GM19455 (cell line): ENCODE results near the gene APH1A.
A peak's percentile ranks its signal among the peaks of the same experiment; 100 is the strongest.
"Not testable (repeated sequence)": the region's sequence is repeated elsewhere in the genome, so short reads cannot be mapped to it uniquely, and the experiment has no call there.

ENCODE experiments used
- ATAC-seq: cut with Tn5 transposase; IDR thresholded peaks from one replicate; pipeline ENCODE4 v1.9.1; 2021; ENCODE audit not compliant: unreplicated experiment

The APH1A gene

DNA sequence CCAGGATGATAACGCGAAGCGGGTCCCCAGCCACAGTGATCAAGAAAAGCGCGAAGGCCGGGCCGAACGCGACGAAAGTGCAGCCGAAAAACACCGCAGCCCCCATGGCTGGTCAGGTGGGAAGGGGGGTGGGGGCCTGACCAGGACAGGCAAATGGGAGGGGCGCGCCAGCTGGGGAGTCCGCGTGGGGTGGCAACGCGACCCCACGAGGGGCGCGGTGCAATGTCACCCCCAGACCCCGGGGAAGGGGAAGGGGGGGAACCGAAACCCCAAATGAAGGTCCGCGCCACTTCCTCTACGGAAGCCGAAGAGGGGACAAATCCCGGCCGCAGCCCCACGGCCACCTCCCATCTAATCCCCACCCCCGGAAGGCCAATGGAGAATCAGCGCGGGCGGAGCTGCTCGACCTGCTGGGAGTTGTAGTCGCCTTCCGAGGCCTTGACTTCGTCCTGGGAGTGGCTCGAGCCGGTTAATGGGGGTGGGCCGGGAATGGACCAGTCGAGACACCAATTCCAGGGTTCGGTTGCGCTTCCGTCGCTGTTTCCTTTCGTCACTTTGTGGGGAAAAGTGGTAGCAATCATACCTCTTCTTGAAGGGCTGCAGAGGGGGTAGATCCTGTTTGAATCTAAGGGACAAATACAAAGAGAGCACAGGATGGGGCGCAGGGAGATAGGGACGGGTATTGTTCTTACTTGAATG, at the start of gene APH1A:
Gene APH1A (minus strand): TSS at position 312 of the 699 bp plus-strand sequence. CDS start 206 bp downstream, at position 106.
- peak; percentile 94 for ATAC-seq

- not testable (repeated sequence) for ATAC-seq
Measured at GRCh38 chr1:150314691-150315090, 45.9 kb upstream of the APH1A start.

DNA sequence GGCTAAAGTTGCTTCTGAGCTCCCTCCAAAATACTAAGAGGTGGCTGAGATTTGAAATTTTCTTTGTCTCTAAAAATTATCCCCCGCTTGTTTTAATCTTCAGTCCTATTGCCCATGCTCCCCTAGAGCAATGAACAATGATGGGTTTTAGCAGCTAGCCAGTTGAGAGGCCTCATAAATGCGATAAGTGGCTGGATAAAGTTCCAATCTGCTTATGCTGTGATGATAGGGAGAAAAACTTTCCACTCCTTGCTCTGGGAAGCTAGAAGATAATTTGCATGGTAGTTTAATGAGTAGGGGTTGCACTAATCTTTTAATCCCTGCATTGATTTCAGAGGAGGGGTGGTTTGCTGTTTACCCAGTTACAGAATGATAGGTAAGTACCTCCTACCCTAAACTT, 42.9 kb upstream of the APH1A start:
- no peak for ATAC-seq

DNA sequence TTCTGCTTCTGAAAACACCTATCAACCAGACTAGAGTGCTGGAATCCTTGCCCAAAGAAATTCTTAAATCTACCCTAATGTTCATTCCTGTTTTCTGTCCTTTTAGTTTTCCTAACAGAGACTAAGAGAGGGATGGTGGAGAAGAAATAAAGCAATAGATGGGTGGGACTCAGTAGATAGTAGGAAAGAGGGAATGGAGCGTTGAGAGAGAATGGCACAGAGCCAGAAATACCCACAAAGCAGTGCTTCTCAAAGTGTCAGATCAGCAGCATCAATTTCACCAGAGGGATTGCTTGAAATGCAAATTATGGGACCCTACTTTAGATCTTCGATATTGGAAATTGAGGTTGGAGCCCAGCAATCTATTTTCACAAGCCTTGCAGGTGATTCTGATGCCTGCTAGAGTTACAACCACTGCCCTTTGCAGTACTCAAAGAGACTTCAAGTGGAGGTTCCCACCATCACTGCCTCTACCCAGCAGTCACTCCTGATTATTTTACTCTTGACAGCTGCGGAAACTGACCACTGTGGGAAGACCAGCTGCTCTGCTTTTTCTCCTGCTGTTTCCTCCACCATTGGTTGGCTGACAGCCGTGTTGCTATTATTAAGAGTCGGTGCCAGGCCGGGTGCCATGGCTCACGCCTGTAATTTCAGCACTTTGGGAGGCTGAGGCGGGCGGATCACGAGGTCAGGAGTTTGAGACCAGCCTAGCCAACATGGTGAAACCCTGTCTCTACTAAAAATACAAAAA, 41.1 kb upstream of the APH1A start:
- no peak for ATAC-seq

GRCh38 chr1:150308585-150308984, 39.8 kb upstream of the APH1A start:
- not testable (repeated sequence) for ATAC-seq

GRCh38 chr1:150302902-150303301, 34.1 kb upstream of the APH1A start:
- no peak for ATAC-seq

GRCh38 chr1:150302338-150302737, 33.5 kb upstream of the APH1A start:
- no peak for ATAC-seq

DNA sequence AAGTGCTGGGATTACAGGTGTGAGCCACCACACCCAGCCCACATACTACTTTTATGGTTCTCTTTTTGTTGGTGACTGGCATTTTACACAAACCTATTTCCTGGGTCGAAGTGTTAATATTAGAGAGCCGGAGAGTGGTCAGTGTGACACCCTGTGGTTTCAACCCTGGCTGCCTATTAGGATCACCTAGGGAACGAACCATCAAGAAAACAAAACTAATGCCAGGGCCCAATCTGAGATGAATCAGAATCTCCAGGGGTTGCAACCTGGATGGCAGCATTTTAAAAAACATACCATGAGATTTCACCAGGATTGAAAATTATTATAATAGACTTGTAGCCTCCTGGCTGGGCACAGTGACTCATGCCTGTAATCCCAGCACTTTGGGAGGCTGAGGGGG, 30.9 kb upstream of the APH1A start:
- ATAC-seq = no peak

DNA sequence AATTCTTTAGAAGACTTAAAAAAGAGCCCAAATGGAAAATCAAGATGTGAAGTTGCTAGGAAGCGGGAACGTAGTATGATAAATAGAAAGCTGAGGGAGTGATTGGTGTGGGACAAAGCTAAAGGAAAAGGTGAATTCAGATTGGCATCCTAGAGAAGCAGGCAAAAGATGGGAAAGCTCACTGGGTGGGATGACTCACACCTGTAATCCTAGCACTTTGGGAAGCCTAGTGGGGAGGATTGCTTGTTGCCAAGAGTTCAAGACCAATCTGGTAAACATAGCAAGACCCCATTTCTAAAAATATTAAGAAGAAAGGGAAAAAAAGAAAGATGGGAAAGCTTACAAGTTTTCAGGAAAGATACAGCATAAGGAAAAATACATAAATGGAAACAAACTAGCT, 26.7 kb upstream of the APH1A start:
- no peak for ATAC-seq

DNA sequence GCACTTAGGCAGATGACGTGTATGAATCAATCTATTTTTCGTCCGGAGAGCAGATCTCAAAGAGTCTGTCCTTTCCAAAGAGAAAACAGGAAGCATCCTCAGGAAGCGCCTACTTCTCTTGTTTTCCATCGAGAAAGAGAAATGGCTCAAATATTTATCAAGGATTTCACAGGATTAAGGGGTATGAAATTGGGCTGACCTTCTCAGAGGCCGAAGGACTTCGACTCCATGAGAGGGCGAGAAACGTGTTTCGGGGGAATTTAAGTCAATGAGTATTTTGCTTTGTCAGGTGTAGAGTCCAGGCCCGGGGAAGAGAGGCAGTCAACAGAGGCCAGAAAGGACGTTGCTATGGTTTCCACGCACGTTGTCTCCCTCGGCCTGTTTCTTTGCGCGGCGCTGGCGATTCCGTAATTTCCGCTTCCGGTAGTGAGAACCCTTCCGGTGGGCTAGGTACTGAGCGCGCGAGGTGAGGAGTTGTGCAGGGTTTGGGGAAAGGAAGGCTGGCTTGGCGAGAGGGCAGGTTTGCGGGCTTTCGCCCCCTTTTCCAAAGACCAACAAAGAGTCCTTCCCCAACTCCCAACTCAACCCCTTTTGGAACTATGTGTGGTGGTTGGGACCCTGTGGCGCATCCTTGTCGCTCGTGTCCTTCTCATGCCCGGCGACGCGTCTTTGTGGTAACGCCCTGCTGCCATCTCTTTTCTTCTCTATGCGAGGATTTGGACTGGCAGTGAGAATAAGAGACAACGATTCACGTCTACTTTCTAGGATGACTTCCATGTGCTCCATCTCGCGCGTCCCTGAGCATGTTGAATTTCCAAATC, 24.8 kb upstream of the APH1A start, which contains the start of gene MRPS21:
Gene MRPS21 (plus strand): TSS at position 429 of the 821 bp plus-strand sequence. CDS start 506 bp downstream, outside the sequence.
- peak; percentile 84 for ATAC-seq

GRCh38 chr1:150288822-150289221, 20.0 kb upstream of the APH1A start:
- ATAC-seq = no peak

DNA sequence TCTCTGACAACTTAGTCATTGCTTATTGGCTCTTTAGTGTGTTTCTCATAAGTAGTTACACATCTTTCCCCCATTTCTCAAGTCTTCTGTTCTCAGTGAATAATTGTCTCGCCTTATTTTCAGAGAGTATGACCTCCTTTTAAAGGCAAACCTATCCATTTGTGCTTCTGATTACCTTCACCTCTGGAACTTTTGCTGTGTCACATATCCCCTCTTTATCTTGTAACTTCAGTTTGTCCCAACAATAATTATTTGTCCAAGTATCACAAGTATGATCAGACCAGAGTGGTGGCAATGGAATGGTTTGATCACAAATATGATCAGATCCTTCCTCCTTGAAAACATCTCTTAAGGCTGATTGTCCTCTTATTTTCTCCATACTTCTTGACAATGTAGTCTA, 19.6 kb upstream of the APH1A start:
- no peak for ATAC-seq

DNA sequence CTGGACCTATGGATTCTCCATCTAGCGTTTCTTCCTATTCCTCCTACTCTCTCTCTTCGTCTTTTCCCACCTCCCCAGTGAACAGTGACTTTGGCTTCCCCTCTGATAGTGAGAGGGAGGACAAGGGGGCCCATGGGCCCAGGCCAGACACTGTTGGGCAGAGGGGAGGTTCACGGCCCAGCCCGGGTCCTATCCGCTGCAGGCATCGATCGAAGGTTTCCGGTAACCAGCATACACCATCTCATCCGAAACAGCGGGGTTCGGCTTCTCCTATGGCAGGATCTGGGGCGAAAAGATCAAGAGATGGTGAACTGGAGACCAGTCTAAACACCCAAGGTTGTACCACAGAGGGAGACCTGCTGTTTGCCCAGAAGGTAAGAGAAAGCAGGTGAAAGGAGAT, 14.4 kb upstream of the APH1A start:
- no peak for ATAC-seq

- no peak for ATAC-seq
Measured at GRCh38 chr1:150282558-150282958, 13.7 kb upstream of the APH1A start.

DNA sequence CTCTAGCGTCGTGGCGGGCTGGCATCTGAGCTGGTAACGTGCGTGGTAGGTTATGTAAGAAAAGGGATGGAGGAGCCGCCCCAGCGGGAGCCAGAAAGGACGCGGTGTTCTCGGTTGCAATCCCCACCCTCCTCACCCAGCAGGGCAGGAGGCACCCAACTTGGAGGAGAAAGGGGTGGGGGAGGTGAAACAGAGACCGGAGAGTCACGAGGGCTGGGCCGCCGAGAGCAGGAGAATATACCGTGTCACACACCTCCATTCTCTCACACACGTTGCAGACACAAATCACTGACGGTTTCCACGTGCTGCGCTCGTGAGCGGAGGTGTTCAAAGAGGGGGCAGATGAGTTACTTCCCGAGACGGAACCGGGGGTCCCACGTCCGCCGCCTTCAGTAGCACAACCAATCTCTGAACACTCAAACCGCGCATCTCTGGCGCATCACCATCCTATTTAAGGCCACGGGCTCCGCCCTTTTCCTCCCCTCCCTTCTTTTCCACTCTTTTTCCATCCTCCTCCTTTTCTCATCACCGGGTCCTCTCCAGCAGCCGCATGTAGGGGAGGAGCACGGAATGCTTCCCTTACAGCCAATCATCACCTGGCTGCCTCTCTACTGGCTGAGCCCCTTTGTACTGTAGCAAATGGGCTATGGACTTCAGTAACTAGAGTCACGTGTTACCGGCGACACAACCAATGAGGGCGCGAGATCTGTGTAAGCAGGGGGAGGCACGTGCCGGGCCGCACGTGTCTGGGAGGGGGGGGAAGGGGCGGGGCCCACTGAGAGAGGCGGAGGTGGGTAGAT, 13.1 kb upstream of the APH1A start, which contains the start of gene CIART:
Gene CIART (plus strand): TSS at position 797 of the 800 bp plus-strand sequence. CDS start 714 bp downstream, outside the sequence.
- no peak for ATAC-seq

GRCh38 chr1:150281221-150281757, 12.5 kb upstream of the APH1A start:
- ATAC-seq = no peak

- no peak for ATAC-seq
Measured at GRCh38 chr1:150280138-150280707, 11.4 kb upstream of the APH1A start.

- ATAC-seq = no peak
Measured at GRCh38 chr1:150273311-150273710, 4.5 kb upstream of the APH1A start.

GRCh38 chr1:150271291-150271959, 2.6 kb upstream of the APH1A start:
- ATAC-seq = no peak
